Activated T-cell treated with anti-CD3 and anti-CD28 coated beads for 4 hours (primary cell): ENCODE data around the gene SHC1.

Experiments
- DNase-seq: peaks from one replicate; pipeline ENCODE4 v3.0.0-alpha.2; 2020

The SHC1 gene

DNA sequence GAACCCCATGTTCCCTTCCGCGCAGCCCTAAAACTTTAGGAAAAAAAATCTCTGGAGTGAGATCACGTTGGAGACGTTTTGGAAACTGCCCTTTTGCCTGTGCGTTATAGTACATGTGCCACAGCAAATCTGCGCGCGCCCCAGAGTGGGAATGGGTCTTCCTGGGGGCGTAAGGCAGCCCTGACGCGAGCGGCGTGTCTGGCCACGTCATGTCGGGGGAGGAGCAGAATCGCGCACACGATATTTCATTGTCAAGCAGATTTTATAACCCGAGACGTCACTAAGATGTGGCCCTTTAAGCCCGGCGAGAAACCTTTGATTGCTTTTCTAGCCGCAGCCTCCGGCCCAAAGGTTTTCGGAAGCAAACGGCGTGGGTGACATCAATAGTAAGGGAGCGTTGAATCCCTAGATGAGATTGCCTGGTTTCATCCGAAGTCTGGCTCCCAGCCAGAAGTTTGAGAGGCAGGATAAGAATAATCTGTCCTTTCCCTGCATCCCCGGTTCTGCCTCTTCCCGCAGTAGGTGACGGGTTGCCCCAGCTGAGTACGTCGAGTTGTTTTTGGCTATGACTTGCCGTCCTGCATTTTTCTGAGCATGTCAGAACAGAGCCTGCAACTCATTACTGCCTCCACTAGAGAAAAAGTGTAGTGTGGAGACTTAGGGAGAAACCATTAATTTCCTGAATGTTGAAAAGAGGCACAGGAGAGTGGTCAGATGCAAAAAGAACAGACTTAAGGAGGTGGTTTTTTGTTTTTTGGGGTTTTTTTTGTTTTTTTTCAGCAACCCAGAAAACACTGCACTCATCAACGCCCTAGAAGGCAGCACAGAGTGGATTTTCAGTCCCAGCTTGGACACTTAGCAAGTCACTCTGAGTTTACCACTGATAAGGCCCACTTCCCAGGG is 33.2 kb downstream of the SHC1 start:
- peak; percentile 83 for DNase-seq

DNA sequence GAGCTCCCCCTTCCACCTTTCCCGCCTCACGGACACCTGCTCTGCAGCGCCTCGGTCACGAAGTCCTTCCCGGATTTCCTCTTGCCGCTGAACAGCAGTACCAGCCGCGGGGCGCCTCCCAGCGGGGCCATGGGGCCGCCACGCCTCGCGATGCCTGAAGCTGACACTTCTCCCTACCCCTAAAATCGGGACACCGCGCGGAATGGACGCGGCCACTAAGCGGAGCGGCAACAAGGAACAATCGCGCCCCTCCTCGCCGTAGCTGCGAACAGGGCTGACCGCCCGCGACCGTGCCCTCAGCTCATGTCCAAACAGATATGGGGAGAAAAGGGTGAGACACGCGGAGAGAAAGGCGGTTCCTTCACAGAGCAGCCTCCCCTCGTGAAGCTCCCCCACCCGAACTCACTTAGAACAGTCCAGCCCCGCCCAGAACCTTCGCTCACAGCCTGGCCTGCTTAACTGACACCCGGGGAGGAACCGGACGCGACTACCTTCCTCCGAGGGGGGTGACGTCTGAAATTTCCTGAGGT is 33.9 kb downstream of the SHC1 start, which contains the start of gene PMVK:
TSS of gene PMVK (minus strand) at position 165 of the 530 bp plus-strand sequence. CDS start at position 131, 34 bp downstream.
- peak; percentile 92 for DNase-seq

DNA sequence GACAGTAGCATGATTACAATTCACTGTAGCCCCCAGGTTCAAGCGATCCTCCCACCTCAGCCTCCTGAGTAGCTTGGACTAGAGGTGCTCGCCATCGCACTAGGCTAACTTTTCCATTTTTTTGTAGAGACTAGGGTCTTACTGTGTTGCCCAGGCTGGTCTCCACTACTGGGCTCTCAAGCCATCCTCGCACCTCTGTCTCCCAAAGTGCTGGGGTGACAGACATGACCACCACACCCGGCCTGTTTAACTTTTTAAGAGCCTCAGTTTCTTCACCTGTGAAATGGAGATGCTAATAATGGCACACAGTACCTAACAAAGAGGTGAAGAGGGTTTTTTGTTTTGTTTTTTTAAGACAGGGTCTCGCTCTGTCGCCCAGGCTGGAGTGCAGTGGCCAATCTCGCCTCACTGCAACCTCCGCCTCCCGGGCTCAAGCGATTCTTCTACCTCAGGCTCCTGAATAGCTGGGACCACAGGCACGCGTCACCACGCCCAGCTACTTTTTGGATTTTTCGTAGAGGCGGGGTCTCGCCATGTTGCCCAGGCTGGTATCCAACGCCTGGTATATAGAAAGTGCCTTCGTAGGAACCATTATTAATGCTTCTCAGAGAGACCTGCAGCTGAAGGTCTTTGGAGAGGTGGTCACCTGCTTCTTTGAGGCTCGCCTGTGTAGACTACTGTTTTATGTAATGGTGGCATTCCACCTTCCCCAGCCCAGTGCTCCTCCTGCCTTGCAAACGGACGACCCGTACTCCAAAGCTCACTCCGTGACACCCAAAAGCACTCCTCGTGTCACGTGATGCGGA is 34.6 kb downstream of the SHC1 start:
- DNase-seq = no peak

DNA sequence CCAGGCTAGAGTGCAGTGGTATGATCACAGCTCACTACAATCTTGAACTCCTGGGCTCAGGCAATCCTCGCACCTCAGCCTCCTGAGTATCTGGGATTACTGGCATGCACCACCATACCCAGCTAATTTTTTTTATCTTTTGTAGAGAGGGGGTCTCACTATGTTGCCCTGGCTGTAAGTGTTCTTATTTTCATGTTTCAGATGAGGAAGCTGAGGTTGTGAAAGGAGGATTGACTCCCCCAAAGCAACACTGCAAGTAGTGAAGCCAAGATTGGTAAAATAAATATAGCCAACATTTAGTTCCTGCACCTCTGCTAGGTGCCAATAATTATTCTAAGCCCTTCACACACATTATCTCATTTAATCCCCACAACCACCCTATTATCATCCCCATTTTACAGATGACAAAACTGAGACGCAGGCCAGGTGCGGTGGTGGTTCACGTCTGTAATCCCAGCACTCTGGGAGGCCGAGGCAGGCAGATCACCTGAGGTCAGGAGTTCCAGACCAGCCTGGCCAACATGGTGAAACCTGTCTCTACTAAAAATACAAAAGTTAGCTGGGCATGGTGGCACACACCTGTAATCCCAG is 36.1 kb downstream of the SHC1 start:
- DNase-seq = no peak

DNA sequence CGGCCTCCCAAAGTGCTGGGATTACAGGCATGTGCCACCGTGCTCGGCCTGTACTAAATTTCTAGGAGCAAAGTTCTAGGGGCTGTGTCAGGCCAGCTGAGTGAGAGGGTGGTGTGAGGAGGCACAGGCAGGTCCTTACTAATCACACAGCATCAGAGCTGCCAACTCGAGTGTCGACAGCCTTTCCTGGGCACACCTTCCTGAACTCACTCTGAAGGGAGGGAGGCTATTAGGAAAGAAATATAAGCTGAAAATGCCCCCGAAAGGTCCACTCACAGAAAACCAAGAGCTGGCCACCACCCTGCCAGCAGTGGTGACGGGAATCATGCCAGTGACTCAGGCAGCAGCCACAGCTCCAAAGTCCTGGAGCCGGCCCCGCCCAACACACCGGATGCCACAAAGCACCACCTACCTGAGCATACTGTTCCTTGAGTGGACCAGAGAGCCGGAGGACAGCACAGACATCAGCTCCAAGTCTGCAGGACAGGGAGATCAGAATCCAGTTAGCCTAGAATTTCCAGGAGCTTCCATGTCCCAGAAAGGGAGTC is 38.5 kb downstream of the SHC1 start:
- DNase-seq = no peak

DNA sequence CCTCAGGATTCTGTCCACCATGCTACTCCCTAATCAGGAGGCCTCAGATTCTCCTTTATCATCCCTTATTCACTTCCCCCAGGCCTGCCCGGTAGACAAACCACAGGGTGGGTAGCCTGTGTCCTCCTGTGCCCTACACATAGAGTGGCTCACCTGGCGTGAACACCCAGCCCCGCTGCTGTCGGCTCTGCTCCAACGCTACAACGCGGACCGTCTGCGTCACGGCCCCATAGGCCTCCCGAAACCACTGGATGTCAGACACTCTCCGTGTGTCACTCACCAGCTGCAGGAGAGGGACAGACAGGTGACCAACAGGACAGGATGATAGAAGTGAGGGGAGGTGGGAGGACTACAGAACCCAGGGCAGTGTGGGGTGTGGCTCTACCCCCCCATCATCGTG is 44.3 kb downstream of the SHC1 start:
- DNase-seq = no peak

DNA sequence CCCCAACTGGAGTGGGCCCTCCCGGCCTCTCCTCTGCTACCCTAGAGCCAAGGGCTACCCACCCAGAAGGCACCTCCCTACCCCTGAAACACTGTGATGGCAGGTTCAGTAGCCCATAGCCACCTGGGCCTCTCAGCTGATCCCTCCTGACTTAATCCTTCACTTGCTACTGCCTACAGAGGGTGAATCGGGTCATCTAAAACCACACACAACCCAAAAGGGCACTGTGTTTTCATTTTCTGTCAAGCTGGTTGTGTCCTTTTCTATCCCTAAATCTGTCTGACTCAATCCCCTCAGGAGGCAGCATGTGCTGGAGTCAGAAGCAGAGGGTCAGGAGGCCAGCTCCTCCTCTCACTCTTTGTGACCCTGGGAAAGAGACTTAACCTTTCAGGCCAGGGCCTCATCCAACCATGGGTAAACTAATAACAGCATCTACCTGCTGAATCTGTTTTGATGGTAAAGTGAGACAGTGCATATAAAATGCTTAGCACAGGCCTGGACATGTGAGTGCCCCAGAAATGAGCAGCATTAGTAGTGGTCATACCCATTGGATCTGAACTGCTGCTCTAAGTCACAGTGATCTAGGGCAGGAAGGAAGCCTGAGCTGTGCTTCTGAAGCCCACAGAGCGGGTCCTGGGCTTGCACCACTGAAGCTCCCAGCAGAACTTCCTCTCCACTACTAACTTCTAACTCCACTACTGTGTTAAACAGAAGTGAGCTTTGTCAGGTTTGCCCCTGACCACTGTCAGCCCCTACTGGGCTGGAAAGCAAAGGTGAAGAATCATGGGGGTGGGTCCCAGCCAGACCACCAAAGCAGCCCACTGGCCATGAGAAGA is 45.0 kb downstream of the SHC1 start:
- DNase-seq = no peak

DNA sequence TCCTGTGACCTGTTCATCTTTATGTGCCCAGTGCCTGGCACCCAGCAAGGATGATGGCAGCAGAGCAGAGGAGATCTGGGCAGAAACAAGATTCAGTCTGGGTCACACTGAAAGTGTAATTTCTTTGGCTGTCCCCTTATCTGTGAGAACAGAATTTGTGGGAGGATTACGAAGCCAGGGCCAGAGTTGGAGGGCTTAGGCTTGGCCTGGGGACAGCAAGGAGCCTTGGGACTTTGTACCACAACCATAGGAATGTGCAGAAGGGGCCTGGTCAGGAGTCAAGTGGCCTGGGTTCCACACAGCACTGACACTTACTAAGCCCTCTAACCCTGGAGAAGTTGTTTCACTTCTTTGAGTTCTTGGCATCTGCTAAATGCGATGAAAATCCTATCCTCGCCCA is 46.9 kb downstream of the SHC1 start:
- no peak for DNase-seq

DNA sequence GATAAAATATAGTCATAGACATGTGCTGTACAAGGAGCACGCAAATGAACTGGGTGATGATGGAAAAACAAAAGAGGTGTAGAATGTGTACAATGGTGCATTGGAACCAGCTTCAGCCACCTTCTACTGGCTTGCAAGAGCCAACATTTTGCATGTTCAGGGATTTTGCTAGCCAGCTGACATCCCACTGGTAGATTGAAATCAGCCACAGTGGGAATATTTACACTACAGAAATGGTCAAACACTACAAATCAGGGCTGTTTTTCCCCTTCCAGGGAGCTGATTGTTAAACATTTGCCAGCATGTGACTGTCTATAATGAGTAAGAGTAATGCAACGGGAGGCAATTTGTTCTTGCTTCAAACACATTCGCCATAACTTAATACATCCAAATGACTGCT is 57.3 kb downstream of the SHC1 start:
- DNase-seq = no peak

DNA sequence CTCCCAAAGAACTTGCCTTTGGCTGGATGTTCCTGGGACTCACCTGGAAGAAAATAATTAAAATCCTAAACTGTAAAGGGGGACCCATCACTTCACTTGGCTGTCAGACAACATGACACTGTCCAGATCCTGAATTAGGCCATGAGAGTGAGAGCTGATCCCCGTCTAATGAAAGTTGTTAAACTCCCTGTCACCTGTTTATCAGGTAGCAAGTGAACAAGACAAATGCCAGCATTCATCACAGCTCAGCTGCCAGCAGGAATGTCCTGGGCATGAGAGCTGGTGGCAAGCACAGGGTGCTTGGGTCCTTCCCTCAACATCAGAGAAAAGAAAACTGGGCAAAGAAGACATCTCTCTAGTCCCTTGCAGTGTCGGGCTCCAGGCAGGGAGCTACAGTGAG is 57.8 kb downstream of the SHC1 start:
- DNase-seq = no peak
